Fibroblast of the conjunctiva (primary cell): ENCODE measurements around the gene RIMS1.

ENCODE experiments used
- DNase-seq: peaks from one replicate; pipeline ENCODE4 v3.0.0-alpha.2; 2010; ENCODE audit warnings: low read depth

Gene RIMS1

GRCh38 chr6:71886184-71887005 is at the start of gene RIMS1:
Gene RIMS1, plus strand, starts transcription at chr6:71886550. Its CDS starts 474 bp downstream, at chr6:71887024.
- no peak for DNase-seq

GRCh38 chr6:71851214-71851613 is 35.1 kb upstream of the RIMS1 start:
- no peak for DNase-seq

- DNase-seq = no peak
Observed at GRCh38 chr6:71852948-71853347, 33.4 kb upstream of the RIMS1 start.

GRCh38 chr6:71855406-71855805 is 30.9 kb upstream of the RIMS1 start:
- no peak for DNase-seq

GRCh38 chr6:71879016-71879415 is 7.3 kb upstream of the RIMS1 start:
- DNase-seq = no peak

- DNase-seq = no peak
Observed at GRCh38 chr6:71887006-71887743, 825 bp downstream of the RIMS1 start.

- DNase-seq = no peak
Observed at GRCh38 chr6:71887744-71888230, 1.4 kb downstream of the RIMS1 start.

GRCh38 chr6:71888756-71889340 is 2.5 kb downstream of the RIMS1 start:
- no peak for DNase-seq

GRCh38 chr6:71889366-71889765 is 3.0 kb downstream of the RIMS1 start:
- DNase-seq = no peak

- DNase-seq = no peak
Observed at GRCh38 chr6:71892641-71893040, 6.3 kb downstream of the RIMS1 start.

- DNase-seq = no peak
Observed at GRCh38 chr6:71900642-71901041, 14.3 kb downstream of the RIMS1 start.

GRCh38 chr6:71902261-71902660 is 15.9 kb downstream of the RIMS1 start:
- no peak for DNase-seq

GRCh38 chr6:71906813-71907212 is 20.5 kb downstream of the RIMS1 start:
- no peak for DNase-seq

GRCh38 chr6:71908162-71908765 is 21.9 kb downstream of the RIMS1 start:
- no peak for DNase-seq

GRCh38 chr6:71913444-71914234 is 27.3 kb downstream of the RIMS1 start:
- no peak for DNase-seq

- DNase-seq = no peak
Observed at GRCh38 chr6:71929047-71929446, 42.7 kb downstream of the RIMS1 start.

- no peak for DNase-seq
Observed at GRCh38 chr6:71933881-71934280, 47.5 kb downstream of the RIMS1 start.

- DNase-seq = no peak
Observed at GRCh38 chr6:71965404-71965803, 79.1 kb downstream of the RIMS1 start.

GRCh38 chr6:71967436-71967835 is 81.1 kb downstream of the RIMS1 start:
- no peak for DNase-seq

GRCh38 chr6:71977884-71978283 is 91.5 kb downstream of the RIMS1 start:
- no peak for DNase-seq

GRCh38 chr6:71979911-71980310 is 93.6 kb downstream of the RIMS1 start:
- no peak for DNase-seq

- no peak for DNase-seq
Observed at GRCh38 chr6:71982389-71982788, 96.0 kb downstream of the RIMS1 start.
